GM21367 (cell line): Measurements from ENCODE around the gene RNF17.
"Not testable (repeated sequence)": the region's sequence is repeated elsewhere in the genome, so short reads cannot be mapped to it uniquely, and the experiment has no call there.

Experiments
- ATAC-seq: cut with Tn5 transposase; IDR thresholded peaks from one replicate; pipeline ENCODE4 v1.9.1; 2021; ENCODE audit not compliant: unreplicated experiment

RNF17 gene

GRCh38 chr13:24742294-24742693, 21.7 kb upstream of the RNF17 start:
- ATAC-seq, result no peak

- ATAC-seq, result no peak
Measured at GRCh38 chr13:24742977-24743376, 21.0 kb upstream of the RNF17 start.

GRCh38 chr13:24744247-24744646, 19.7 kb upstream of the RNF17 start:
- ATAC-seq, result no peak

DNA sequence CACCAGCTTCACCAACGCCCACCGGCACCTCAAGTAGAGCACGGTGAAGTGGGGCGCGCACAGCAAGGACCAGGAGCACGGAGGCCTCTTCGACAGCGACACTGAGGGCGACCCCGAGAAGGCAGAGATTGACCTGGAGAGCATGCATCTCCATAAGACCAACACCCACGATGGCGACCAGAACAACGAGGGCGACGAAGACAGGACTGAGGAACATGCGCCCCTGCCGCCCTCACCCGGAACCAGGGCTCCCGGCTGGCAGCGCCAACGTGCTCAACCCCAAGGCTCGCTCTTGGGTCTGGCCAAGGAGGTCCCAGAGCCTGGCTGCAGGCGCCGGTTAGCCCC, 18.5 kb upstream of the RNF17 start:
- no peak for ATAC-seq

DNA sequence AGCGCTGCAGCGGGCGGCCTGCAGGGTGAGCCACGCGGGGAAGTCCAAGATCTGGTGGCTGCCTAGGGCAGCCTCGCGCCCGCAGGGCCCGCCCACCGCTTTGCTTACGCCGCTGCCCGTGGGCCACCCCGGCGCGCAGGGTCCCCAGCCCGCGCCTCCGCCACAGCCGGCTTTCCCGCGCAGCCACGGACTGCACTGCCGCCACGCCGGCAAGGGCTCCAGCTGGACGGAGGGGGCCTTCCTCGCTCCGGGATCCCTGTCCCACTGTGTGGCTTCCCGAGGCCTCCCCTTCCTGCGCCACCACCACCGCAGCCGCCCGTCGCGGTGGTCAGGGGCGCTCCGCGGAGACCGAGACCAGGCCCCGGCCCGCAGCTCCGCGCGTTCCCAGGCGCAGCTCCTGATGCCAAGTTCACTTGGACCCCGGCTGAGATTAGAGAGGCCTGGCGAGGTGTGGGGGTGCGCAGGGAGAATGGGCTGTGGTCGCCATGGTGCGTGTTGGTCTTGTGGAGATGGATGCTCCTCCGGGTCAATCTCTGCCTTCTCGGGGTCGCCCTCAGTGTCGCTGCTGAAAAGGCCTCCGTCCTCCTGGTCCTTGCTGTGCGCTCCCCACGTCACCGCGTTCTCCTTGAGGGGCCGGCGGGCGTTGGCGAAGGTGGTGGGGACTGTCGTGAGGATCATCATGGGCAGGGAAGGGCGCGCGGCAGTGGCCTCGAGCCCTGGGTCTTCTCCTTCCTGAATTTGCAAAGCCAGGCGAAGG, 17.9 kb upstream of the RNF17 start:
- no peak for ATAC-seq

GRCh38 chr13:24746618-24747247, 17.2 kb upstream of the RNF17 start:
- no peak for ATAC-seq

- ATAC-seq, result no peak
Measured at GRCh38 chr13:24747248-24748060, 16.5 kb upstream of the RNF17 start.

DNA sequence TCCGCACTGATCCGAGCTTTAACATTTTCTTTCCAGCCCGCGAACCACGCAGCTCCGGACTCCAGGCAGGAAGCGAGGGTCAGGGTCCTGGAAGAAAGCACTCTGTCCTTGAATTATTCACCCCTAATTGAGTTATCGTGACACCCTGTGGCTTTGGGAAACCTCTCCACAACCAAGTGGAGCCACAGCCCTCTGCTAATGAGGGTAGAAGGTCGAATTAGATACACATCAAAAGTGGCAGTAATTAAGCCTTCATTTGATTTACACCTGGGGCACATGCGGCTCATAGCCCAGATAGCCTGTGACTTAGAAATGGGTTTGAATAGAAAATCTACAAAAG, 15.9 kb upstream of the RNF17 start:
- no peak for ATAC-seq

DNA sequence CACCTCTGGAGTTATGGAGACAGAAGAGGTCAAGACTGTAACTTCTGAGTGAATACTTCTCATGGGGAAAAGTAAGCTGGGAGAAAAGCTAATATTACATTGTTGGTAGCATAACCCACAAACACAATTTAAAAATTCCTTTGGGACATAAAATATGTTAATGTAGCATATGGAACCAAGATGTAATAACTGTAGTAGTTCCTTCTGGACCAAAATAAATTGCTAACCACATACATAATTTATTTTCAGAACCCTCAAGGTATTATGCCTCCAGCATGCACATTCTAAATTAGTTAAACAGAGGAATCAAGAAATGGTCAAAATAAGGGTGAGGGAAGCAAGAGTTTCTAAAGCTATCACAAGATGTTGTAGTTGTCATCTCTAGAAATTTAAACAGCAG, 4.8 kb upstream of the RNF17 start:
- no peak for ATAC-seq

DNA sequence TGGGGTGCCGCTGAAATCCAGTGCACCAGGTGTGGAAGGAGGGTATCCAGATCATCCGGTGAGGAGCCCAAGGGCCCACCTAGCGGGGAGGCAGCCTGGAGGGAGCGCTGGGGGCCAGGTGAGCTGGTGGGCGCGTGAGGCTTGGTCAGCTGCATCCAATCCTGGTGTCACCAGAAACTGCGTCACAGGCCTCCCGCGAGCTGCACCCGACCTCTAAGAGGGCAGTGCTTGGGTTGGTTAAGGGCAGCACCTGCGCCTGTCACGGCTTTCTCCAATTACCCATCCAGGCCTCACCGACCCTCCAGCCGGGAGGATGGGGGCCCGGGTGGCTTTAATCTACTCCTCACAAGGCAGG, 284 bp downstream of the RNF17 start:
- ATAC-seq, result no peak

DNA sequence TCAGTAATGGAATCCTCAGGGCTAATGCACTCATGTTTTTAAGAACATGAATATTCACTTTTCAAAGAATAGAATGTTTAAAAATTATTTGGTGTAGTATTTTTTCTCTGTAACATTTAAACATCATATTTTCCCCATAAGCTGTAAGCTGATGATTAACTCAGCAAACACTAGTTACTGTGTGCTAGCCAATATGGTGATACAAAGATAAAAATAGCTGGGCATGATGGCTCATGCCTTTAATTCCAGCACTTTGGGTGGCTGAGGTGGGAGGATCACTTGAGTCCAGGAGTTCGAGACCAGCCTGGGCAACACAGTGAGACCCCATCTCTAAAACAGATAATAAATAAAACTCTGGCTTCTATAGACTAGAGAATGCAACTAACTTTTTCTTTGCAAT, 13.2 kb downstream of the RNF17 start:
- ATAC-seq, result no peak

DNA sequence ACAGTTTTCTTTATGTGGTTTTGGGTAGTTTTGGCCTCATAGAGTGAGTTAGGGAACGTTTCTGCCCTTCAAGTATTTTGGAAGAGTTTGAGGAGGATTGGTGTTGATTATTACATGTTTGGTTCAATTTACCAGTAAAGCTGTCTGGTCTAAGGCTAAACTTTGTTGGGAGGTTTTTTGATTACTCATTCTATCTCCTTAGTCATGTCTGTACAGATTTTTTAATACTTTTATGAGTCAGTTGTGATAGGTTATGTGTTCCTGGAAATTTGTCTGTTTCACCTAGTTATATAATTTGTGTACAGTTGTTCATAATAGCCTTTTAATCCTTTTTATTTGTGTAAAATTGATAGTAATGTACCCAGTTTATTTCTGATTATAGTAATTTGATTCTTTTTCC, 20.4 kb downstream of the RNF17 start:
- no peak for ATAC-seq

DNA sequence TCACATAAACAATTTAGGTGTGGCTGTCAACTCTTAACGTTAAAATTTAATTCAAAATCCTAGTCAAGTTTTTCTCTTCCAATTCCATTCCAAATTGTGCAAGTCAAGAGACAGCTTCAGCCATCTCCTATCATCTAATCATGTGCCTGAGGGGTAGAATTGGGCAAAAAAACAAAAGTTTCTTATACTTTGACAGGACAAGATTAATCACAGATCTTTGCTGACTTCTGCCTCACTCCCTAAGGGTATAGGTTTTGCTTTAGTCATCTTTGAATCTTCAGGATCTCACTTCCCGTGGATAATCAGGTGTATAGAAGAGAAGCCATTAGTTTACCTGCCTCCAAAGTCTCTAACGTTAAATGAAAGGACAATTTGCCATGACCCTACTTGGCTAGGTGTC, 24.6 kb downstream of the RNF17 start:
- ATAC-seq, result no peak

DNA sequence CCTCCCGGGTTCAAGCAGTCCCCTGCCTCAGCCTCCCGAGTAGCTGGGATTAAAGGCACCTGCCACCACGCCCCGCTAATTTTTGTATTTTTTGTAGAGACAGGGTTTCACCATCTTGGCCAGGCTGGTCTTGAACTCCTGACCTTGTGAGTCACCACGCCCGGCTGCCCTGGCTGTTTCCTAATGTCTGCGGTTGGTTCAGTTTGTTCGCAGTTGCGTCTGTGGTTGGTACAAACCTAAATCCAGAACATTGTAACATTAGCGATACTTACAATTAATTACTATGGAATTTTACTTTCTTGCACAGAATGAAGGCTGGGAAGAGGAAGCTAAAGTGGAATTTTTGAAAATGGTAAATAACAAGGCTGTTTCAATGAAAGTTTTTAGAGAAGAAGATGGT, 38.1 kb downstream of the RNF17 start:
- ATAC-seq, result no peak

- no peak for ATAC-seq
Measured at GRCh38 chr13:24821207-24821606, 57.2 kb downstream of the RNF17 start.

- ATAC-seq, result no peak
Measured at GRCh38 chr13:24822640-24823039, 58.7 kb downstream of the RNF17 start.

GRCh38 chr13:24823122-24823710, 59.2 kb downstream of the RNF17 start:
- ATAC-seq, result not testable (repeated sequence)

- no peak for ATAC-seq
Measured at GRCh38 chr13:24827799-24828198, 63.8 kb downstream of the RNF17 start.

- no peak for ATAC-seq
Measured at GRCh38 chr13:24834902-24835510, 71.0 kb downstream of the RNF17 start.

GRCh38 chr13:24837528-24837927, 73.6 kb downstream of the RNF17 start:
- not testable (repeated sequence) for ATAC-seq

- no peak for ATAC-seq
Measured at GRCh38 chr13:24842549-24843274, 78.7 kb downstream of the RNF17 start.
